SK-N-SH treated with all-trans-retinoic acid at 6 μM for 48 hours (cell line): ENCODE measurements around the gene MTF1.

Experiments used
- ARNTL ChIP-seq: fragments of 450-650 bp; formaldehyde crosslinking; IDR thresholded peaks from 2 replicates; pipeline ENCODE4 v1.5.0; 2020; ENCODE audit warnings: low read depth, mild to moderate bottlenecking, moderate library complexity, borderline replicate concordance
- BACH2 ChIP-seq: fragments of 250-450 bp; sonication (Bioruptor Pico); IDR thresholded peaks from 2 replicates; pipeline ENCODE4 v1.9.0; 2021; ENCODE audit warnings: mild to moderate bottlenecking, borderline replicate concordance
- CSDC2 ChIP-seq: fragments of 250-450 bp; sonication (Bioruptor Pico); IDR thresholded peaks from 2 replicates; pipeline ENCODE4 v1.5.0; 2020; ENCODE audit warnings: mild to moderate bottlenecking, moderate library complexity
- ISL1 ChIP-seq: fragments of 250-450 bp; sonication (Bioruptor Pico); IDR thresholded peaks from 2 replicates; pipeline ENCODE4 v2.1.2; 2022; ENCODE audit warnings: mild to moderate bottlenecking, moderate library complexity
- OSR1 ChIP-seq: fragments of 250-450 bp; sonication (Bioruptor Pico); IDR thresholded peaks from 2 replicates; pipeline ENCODE4 v1.8.0; 2022; ENCODE audit warnings: moderate library complexity, mild to moderate bottlenecking, inconsistent platforms
- RARB ChIP-seq: fragments of 250-450 bp; sonication (Bioruptor Pico); IDR thresholded peaks from 2 replicates; pipeline ENCODE4 v1.8.0; 2021; ENCODE audit warnings: mild to moderate bottlenecking, moderate library complexity
- TCF4 ChIP-seq: fragments of 250-450 bp; sonication (Bioruptor Pico); IDR thresholded peaks from 2 replicates; pipeline ENCODE4 v1.8.0; 2021; ENCODE audit warnings: mild to moderate bottlenecking, moderate library complexity, borderline replicate concordance
- ZC3H10 ChIP-seq: fragments of 250-450 bp; sonication (Bioruptor Pico); IDR thresholded peaks from 2 replicates; pipeline ENCODE4 v1.5.1; 2021; ENCODE audit warnings: mild to moderate bottlenecking, moderate library complexity
- ZFP3 ChIP-seq: fragments of 250-450 bp; sonication (Bioruptor Pico); IDR thresholded peaks from 2 replicates; pipeline ENCODE4 v1.5.0; 2020; ENCODE audit warnings: mild to moderate bottlenecking, moderate library complexity
- ZNF8 ChIP-seq: fragments of 450-650 bp; formaldehyde crosslinking; IDR thresholded peaks from 2 replicates; pipeline ENCODE4 v1.5.0; 2020; ENCODE audit warnings: mild to moderate bottlenecking, moderate library complexity
- TF ChIP-seq, protein P1 (sequence below): fragments of 250-450 bp; sonication (Bioruptor Pico); IDR thresholded peaks from 2 replicates; pipeline ENCODE4 v1.5.1; 2021; ENCODE audit warnings: mild to moderate bottlenecking, moderate library complexity
- TF ChIP-seq, protein P2 (sequence below): fragments of 250-450 bp; sonication (Bioruptor Pico); IDR thresholded peaks from 2 replicates; pipeline ENCODE4 v1.8.0; 2020; ENCODE audit warnings: mild to moderate bottlenecking, moderate library complexity, borderline replicate concordance

DNA sequence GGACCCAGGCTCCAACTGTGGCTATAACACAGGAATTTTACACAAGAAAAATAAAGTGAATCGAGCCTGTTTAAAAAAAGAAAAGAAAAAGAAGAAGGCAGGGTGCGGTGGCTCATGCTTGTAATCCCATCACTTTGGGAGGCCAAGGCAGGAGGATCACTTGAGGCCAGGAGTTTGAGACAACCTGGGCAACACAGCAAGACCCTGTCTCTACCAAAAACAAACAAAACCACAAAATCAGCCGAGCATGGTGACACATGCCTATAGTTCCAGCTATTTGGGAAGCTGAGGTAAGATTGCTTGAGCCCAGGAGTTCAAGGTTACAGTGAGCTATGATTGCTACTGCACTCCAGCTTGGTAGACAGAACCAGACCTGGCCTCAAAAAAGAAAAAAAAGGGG lies 17.7 kb downstream of the MTF1 start:
- TF ChIP-seq BACH2, result no peak
- no peak for TF ChIP-seq ARNTL
- TF ChIP-seq, protein P1, sequence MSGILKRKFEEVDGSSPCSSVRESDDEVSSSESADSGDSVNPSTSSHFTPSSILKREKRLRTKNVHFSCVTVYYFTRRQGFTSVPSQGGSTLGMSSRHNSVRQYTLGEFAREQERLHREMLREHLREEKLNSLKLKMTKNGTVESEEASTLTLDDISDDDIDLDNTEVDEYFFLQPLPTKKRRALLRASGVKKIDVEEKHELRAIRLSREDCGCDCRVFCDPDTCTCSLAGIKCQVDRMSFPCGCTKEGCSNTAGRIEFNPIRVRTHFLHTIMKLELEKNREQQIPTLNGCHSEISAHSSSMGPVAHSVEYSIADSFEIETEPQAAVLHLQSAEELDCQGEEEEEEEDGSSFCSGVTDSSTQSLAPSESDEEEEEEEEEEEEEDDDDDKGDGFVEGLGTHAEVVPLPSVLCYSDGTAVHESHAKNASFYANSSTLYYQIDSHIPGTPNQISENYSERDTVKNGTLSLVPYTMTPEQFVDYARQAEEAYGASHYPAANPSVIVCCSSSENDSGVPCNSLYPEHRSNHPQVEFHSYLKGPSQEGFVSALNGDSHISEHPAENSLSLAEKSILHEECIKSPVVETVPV (CRISPR knock-in tag), result no peak
- TF ChIP-seq RARB (CRISPR knock-in tag), result no peak
- TF ChIP-seq ZFP3 (CRISPR knock-in tag), result no peak
- TF ChIP-seq ISL1 (CRISPR knock-in tag), result no peak
- TF ChIP-seq ZNF8 (CRISPR knock-in tag), result no peak
- TF ChIP-seq TCF4, result no peak
- TF ChIP-seq ZC3H10 (CRISPR knock-in tag), result no peak
- TF ChIP-seq OSR1 (CRISPR knock-in tag), result no peak
- TF ChIP-seq CSDC2 (CRISPR knock-in tag), result no peak
- TF ChIP-seq, protein P2, sequence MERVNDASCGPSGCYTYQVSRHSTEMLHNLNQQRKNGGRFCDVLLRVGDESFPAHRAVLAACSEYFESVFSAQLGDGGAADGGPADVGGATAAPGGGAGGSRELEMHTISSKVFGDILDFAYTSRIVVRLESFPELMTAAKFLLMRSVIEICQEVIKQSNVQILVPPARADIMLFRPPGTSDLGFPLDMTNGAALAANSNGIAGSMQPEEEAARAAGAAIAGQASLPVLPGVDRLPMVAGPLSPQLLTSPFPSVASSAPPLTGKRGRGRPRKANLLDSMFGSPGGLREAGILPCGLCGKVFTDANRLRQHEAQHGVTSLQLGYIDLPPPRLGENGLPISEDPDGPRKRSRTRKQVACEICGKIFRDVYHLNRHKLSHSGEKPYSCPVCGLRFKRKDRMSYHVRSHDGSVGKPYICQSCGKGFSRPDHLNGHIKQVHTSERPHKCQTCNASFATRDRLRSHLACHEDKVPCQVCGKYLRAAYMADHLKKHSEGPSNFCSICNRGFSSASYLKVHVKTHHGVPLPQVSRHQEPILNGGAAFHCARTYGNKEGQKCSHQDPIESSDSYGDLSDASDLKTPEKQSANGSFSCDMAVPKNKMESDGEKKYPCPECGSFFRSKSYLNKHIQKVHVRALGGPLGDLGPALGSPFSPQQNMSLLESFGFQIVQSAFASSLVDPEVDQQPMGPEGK (CRISPR knock-in tag), result no peak
